Lower leg skin (tissue), 4 donors: Measurements from ENCODE around the gene ME1. TPM values are rescaled to one million over a fixed set of nuclear protein-coding genes. Genes with fewer than 3 reads are reported as not detected.
"Not testable (repeated sequence)": the region's sequence is repeated elsewhere in the genome, so short reads cannot be mapped to it uniquely, and the experiment has no call there.

Source experiments
- DNase-seq, 2 donors: peaks; one replicate each; pipeline ENCODE4 v3.0.0-alpha.2; 2019; ENCODE audit warnings: low spot score in 2 of 2
- H3K4me3 ChIP-seq: fragments of 200-600 bp; sonication (generic); 2 replicates; pipeline ENCODE4 v1.5.1; 2017; ENCODE audit warnings: mild to moderate bottlenecking, low read depth; ENCODE audit not compliant: poor library complexity, severe bottlenecking
- POLR2A ChIP-seq, 2 donors: fragments of 450-650 bp; IDR thresholded peaks; one replicate each; pipeline ENCODE4 v1.6.1; 2016 to 2017; ENCODE audit warnings: antibody characterized with exemption in 2 of 2, mild to moderate bottlenecking in 1 of 2, moderate library complexity in 1 of 2
- WGBS, 2 donors: methylation state at CpG; one replicate each; pipeline ENCODE4 v1.1.5; 2018; 5-methylcytosine and 5-hydroxymethylcytosine counted together
- intact Hi-C: fragments of 100-400 bp; cut with DNase I; formaldehyde crosslinking; loops from one replicate; pipeline ENCODE4 v1.15.0; 2023; ENCODE audit warnings: low total_unique reads
- total RNA-seq, 4 donors: library from RNA; depleted of rRNA; stranded (reverse); fragments of >200 nt; gene quantifications; one replicate each; pipeline ENCODE4 v1.1.0, GENCODE V29; 2016
- TF ChIP-seq, protein P1 (sequence below), 3 donors: fragments of 450-650 bp; IDR thresholded peaks; one replicate each; pipeline ENCODE4 v1.5.1; 2016; ENCODE audit warnings: antibody characterized with exemption in 3 of 3, mild to moderate bottlenecking in 3 of 3, moderate library complexity in 2 of 3

Gene ME1
- total RNA-seq, 4 donors from 2014 or later: 17.3 to 55.0 (median 20.8) TPM

DNA sequence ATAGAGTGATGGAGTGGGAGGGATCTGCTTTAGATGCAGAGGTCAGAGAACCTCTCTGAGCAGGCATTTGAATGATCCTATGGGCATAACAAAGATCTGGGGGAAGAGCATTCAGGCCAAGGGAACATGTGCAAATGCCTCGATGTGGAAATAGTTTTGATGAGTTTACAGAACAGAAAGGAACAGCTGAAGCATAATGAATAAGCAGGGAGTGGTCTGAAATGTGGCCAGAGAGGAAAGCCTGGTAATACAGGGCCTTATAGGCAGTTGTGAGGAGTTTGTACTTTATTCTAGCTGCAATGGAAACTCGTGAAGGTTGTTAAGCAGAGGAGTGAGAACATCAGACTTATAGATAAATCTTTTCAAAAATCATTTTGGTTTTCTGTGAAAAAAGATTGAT lies 33.0 kb upstream of the ME1 start:
- WGBS, 2 donors: 28 to 34% methylated on average over 2 of the region's 2 CpGs
- intact Hi-C loops: no loop called here

DNA sequence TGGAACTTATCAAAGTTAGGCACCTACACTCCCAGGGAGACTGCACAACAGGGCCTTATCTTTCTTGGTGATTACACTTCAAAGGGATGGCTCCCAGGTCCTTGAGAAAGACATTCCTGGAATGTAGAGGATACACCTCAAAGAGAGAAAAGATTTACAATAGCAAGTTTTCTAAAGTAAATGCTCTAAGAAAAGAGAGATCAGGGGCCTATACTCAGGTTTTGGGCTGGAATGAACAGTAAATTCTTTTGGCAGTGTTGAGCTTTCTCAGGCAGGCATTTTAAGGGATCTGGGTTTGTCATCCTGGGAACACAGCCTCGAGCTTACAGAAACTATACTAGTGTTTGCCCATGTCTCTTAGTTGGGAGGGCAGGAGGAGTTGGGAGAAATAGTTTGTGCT lies 31.7 kb upstream of the ME1 start:
- intact Hi-C loops: no loop called here
- 50 to 57% methylated on average over 1 of the region's 1 CpG for WGBS, 2 donors
- TF ChIP-seq, protein P1, sequence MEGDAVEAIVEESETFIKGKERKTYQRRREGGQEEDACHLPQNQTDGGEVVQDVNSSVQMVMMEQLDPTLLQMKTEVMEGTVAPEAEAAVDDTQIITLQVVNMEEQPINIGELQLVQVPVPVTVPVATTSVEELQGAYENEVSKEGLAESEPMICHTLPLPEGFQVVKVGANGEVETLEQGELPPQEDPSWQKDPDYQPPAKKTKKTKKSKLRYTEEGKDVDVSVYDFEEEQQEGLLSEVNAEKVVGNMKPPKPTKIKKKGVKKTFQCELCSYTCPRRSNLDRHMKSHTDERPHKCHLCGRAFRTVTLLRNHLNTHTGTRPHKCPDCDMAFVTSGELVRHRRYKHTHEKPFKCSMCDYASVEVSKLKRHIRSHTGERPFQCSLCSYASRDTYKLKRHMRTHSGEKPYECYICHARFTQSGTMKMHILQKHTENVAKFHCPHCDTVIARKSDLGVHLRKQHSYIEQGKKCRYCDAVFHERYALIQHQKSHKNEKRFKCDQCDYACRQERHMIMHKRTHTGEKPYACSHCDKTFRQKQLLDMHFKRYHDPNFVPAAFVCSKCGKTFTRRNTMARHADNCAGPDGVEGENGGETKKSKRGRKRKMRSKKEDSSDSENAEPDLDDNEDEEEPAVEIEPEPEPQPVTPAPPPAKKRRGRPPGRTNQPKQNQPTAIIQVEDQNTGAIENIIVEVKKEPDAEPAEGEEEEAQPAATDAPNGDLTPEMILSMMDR (IDR thresholded peaks at IDR 0.05): no peak
- no peak for TF ChIP-seq POLR2A (IDR thresholded peaks at IDR 0.05)
- no peak overlapping the region for H3K4me3 ChIP-seq
- no peak for DNase-seq

More for the DNA sequence above, 33.0 kb upstream of the ME1 start:
- no peak for DNase-seq
- H3K4me3 ChIP-seq: no peak overlapping the region
- TF ChIP-seq, protein P1 (IDR thresholded peaks at IDR 0.05): no peak
- TF ChIP-seq POLR2A (IDR thresholded peaks at IDR 0.05): no peak

DNA sequence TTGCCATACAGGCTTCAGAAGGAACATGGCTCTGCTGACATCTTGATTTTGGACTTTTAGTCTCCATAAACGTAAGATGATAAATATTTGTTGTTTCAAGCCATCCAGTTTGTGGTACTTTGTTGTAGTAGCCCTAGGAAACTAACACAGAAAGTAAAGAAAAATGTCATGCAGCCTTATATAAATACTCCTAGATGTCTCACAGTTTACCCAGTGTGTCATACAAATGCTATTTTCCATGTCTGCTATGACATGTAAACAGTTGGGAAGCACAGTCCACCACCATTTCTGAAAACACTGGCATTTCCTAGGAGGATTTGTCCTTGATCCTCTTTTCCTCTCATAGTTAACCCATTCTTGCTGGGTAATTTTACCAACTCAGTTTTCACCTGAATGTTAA lies 30.6 kb upstream of the ME1 start:
- no peak for TF ChIP-seq POLR2A (IDR thresholded peaks at IDR 0.05)
- TF ChIP-seq, protein P1 (IDR thresholded peaks at IDR 0.05): no peak

DNA sequence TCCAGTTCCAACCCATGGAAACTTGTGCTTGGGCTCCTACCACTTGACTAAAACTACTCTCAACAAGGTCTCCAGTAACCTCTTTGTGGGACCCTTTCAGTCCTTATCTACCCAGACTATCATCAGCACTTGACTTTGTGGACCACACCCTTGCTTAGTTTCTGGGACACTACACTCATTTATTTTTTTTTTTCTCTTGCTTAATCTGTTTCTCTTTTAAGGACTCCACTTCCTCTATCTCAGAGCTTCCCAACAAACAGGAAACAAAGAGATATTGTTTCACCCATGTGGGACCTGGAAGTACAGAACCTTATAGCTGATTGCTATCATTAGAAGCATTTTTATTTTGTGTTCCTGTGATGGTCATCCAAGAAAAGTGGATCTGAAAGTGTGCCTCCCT lies 28.8 kb upstream of the ME1 start:
- TF ChIP-seq, protein P1 (IDR thresholded peaks at IDR 0.05): no peak
- TF ChIP-seq POLR2A (IDR thresholded peaks at IDR 0.05): no peak

More for the DNA sequence above, 30.6 kb upstream of the ME1 start:
- H3K4me3 ChIP-seq: no peak overlapping the region
- no peak for DNase-seq
- intact Hi-C loops: no loop called here
- WGBS, 2 donors: 74 to 88% methylated on average over 1 of the region's 1 CpG

DNA sequence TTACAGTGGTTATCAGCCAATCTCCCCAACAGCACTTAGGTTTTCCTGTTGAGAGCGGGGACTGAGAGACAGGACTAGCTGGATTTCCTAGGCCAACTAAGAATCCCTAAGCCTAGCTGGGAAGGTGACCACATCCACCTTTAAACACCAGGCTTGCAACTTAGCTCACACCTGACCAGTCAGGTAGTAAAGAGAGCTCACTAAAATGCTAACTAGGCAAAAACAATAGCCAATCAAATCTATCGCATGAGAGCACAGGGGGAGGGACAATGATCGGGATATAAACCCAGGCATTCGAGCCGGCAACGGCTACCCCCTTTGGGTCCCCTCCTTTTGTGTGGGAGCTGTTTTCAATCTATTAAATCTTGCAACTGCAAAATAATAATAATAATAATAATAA lies 19.2 kb upstream of the ME1 start:
- intact Hi-C loops, DNase-seq, H3K4me3 ChIP-seq: not testable (repeated sequence)
- WGBS, 2 donors: 91 to 96% methylated on average over 6 of the region's 6 CpGs

More for the DNA sequence above, 28.8 kb upstream of the ME1 start:
- intact Hi-C loops: no loop called here
- no peak for DNase-seq
- no peak overlapping the region for H3K4me3 ChIP-seq

DNA sequence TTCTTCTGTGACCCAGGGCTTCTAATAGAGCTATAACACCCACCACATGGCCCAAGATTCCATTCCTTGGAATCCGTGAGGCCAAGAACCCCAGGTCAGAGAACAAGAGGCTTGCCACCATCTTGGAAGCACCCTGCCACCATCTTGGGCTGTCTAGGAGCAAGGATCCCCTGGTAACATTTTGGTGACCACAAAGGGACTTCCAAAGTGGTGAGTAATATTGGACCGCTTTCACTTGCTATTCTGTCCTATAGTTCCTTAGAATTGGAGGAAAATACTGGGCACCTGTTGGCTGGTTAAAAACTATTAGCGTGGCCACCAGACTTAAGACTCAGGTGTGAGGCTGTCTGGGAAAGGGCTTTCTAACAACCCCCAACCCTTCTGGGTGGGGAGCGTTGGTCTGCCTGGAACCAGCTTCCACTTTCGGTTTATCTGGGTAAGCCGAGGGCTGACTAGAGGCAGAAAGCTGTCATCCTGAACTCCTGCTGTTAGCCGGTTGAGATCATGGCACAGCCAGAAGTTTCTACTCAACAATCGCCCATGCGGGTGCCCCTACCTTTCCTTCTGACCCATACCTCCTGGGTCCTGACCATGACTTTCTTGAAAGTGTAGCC lies 13.3 kb upstream of the ME1 start:
- intact Hi-C loops, DNase-seq, H3K4me3 ChIP-seq: not testable (repeated sequence)
- 77 to 96% methylated on average over 9 of the region's 9 CpGs for WGBS, 2 donors

DNA sequence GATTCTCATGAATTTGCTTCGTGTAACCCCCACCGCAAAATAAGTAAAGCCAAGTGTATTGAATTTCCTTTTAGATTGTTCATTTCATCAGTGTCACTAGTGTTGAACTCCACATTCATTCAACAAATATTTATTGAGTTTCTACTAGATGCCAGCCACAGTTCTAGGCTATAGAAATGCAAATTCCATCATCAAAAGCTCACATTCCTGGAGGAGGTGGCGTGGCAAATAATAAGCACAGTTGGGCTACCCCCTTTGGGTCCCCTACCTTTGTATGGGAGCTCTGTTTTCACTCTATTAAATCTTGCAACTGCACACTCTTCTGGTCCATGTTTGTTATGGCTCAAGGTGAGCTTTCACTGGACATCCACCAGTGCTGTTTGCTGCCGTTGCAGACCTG lies 12.7 kb upstream of the ME1 start:
- TF ChIP-seq, protein P1 (IDR thresholded peaks at IDR 0.05): no peak
- TF ChIP-seq POLR2A (IDR thresholded peaks at IDR 0.05): no peak

More for the DNA sequence above, 12.7 kb upstream of the ME1 start:
- 79 to 89% methylated on average over 4 of the region's 4 CpGs for WGBS, 2 donors
- intact Hi-C loops: no loop called here
- DNase-seq: no peak
- H3K4me3 ChIP-seq: no peak overlapping the region
